GM21447 (cell line): ENCODE data around the gene CECR2.

Source experiments
- ATAC-seq: cut with Tn5 transposase; IDR thresholded peaks from one replicate; pipeline ENCODE4 v1.9.1; 2021; ENCODE audit not compliant: unreplicated experiment

CECR2 gene

DNA sequence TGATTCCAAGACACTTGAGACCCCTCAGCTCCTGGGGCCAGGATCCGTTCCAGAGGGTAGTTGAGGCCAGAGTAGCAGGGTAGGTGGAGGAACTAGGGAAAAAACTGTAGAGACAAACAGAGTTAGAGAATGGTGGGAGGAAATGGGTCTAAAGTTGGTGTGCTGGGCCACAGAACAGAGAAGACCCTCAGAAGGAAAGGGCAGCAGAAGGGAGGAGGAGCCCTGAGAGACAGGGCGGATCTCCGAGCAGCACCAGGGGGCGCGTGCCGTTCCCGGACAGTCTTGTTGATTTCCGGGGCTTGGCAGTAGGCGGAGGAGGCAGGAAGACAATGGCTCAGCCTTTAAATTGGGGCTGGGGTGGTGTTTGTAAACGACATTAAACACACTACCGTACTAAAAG is 2.4 kb upstream of the CECR2 start:
- no peak for ATAC-seq

DNA sequence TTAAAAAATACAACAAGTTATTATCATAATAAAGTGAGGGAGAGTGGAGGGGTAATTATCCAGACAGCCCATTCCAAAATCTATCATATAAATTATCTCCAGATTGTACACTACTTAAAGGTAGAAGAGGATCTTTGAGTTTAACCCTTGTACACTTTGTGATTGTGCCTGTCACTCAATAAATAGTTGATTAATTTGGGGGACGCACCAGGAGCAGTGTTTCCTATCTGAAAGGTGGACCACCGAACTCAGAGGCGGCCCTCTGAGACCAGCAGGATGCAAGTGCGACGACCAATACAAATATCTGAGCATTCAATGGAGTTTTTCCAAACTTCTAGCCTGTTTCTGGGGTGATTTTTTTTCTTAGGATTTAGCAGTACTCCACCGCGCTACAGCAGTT is 1.1 kb upstream of the CECR2 start:
- no peak for ATAC-seq

GRCh38 chr22:17368554-17369438 is 464 bp upstream of the CECR2 start:
- ATAC-seq = no peak

- no peak for ATAC-seq
Measured at GRCh38 chr22:17370026-17370765, 936 bp downstream of the CECR2 start.

- no peak for ATAC-seq
Measured at GRCh38 chr22:17370766-17371432, 1.6 kb downstream of the CECR2 start.

- ATAC-seq = no peak
Measured at GRCh38 chr22:17371448-17371847, 2.2 kb downstream of the CECR2 start.

- no peak for ATAC-seq
Measured at GRCh38 chr22:17373855-17374254, 4.6 kb downstream of the CECR2 start.

GRCh38 chr22:17375914-17376614 is 6.8 kb downstream of the CECR2 start:
- ATAC-seq = no peak

DNA sequence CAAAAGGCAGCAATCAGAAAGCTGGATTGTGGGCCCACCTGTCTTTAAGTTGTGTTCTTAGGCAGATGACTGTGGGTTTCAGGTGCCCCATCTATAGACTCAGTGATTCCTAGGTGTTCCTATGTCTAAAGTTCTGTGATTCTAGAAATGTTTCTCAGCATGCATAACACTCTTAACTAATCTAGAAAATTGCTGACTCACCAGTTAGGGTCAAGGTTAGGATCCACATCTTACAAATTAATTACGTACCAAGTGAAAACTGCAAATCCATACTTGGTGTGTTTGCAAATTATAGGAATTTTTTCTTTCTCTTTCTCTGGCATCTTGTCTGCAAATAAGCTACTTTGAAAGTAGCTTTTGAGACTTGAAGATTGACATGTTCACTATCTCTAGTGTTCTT is 7.7 kb downstream of the CECR2 start:
- no peak for ATAC-seq

GRCh38 chr22:17379944-17380343 is 10.7 kb downstream of the CECR2 start:
- ATAC-seq = no peak

GRCh38 chr22:17380359-17381087 is 11.3 kb downstream of the CECR2 start:
- ATAC-seq = no peak

GRCh38 chr22:17381192-17381913 is 12.1 kb downstream of the CECR2 start:
- ATAC-seq = no peak

GRCh38 chr22:17384612-17385330 is 15.5 kb downstream of the CECR2 start:
- ATAC-seq = no peak

DNA sequence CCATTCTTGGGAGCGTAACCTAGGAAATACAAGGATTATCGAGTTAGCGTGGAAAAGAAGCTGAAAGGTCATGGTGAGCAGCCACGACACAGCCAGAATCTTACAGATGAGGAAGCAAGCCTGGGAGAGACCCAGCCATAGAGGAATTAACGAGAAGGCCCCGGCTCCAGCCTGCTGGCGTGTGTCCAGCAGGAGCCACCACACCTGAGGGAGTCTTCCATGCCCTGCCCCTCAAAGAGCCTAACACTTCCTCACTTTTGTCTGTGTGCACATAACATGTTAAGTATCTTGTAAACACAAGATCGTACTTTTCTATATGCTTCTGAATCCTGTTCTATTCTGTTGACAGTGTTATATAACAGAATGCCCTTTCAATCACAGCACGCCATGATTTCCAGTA is 18.1 kb downstream of the CECR2 start:
- no peak for ATAC-seq

DNA sequence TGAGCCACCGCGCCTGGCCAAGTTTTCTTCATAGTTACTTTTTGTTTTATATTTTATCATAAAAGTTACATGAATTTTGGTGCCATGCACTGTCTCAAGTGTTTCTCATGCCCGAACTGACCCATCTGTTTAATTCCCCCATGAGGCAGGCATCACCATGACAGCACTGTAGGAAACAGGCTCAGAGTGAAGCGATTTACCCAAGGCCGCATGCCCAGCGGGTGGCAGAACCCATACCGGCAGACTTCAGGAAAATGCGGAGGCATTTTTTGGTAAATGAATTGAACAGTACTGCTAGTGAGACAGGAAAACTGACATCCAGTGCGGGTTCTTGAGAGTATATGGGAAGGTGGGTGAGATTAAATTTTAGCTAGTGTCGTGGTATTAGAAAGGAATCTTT is 19.0 kb downstream of the CECR2 start:
- ATAC-seq = no peak

GRCh38 chr22:17390087-17390486 is 20.8 kb downstream of the CECR2 start:
- no peak for ATAC-seq

DNA sequence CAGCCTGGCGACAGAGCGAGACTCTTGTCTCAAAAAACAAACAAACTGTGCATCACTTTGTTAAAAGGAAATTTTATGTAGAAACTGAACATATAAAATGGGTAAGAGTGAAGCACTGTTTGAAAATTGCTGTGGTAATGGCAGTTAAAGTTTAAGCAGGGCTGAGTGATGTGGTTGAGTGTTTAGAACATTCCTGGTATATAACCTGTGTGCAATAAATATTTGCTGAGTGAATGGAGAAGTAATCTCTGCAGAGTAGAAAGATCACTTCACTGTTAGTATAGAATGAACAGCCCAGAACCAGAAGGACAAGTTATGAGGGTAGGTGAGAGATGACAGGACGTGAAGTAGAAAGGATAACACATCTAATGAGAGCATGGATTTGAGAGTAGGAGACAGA is 27.3 kb downstream of the CECR2 start:
- no peak for ATAC-seq

DNA sequence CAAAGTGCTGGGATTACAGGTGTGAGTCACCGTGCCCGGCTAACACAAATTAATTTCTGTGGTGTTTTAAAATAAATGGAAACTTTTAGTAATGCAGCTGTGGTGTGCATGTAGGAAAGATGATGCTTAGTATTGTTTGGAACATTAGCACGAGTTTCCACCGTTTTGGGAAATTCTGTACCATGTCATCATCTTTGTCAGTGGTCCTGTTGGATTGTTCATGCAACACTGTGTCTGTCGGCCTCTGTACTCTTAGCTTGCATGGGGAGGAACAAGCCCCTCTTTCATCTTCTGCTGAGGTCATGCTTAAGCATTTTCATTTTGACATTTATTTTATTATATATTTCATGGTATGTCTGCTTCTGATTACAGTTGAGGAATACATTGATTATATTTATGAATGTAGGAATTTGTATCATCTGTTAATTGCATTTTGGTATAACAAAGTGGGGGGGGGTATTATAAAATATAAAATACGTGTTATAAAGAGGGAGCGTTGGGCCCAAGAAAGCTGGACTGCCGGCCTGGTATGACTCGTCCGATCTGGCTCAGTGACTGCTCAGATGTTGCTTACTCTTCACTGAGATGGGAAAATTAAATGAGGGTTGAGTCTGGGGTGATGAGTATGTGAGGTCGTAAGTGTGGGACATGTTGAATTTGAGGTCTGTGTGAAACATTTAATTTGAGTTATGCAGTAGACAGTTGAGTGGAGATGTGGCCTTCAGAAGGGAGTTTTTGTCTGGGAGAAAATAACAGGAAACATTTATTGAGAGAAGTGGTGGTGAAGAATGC is 28.7 kb downstream of the CECR2 start:
- ATAC-seq = no peak
